Gastroesophageal sphincter (tissue), 4 donors: ENCODE data around the gene NLGN1. TPM values are rescaled to one million over a fixed set of nuclear protein-coding genes. Genes with fewer than 3 reads are reported as not detected.

Experiments used
- ATAC-seq: fragments of 150-250 bp; one replicate; pipeline ENCODE4 v1.9.1; 2016; ENCODE audit warnings: mild to moderate bottlenecking, moderate library complexity
- H3K27ac ChIP-seq, 4 donors: fragments of 200-600 bp; sonication (generic) in 3 of 4; 1 replicate in 3 of 4; 2 replicates in 1 of 4; pipeline ENCODE4 v1.5.1; 2016 to 2019
- H3K27me3 ChIP-seq: fragments of 200-600 bp; sonication (generic); one replicate; pipeline ENCODE4 v1.5.1; 2019
- H3K36me3 ChIP-seq, 2 donors: fragments of 200-600 bp; sonication (generic); one replicate each; pipeline ENCODE4 v1.5.1; 2019; ENCODE audit warnings: control low read depth in 1 of 2
- H3K4me1 ChIP-seq, 3 donors: fragments of 200-600 bp; sonication (generic); 1 replicate in 2 of 3; 2 replicates in 1 of 3; pipeline ENCODE4 v1.5.1; 2016 to 2019; ENCODE audit warnings: control low read depth in 2 of 3
- H3K4me3 ChIP-seq, 2 donors: fragments of 200-600 bp; sonication (generic); one replicate each; pipeline ENCODE4 v1.5.1; 2019; ENCODE audit warnings: mild to moderate bottlenecking in 1 of 2, moderate library complexity in 1 of 2
- H3K9me3 ChIP-seq, 3 donors: fragments of 200-600 bp; sonication (generic); one replicate each; pipeline ENCODE4 v1.5.1; 2017 to 2019; ENCODE audit warnings: control low read depth in 2 of 3
- CTCF ChIP-seq, 4 experiments: fragments of 200-600 bp in 2 of 4; fragments of 450-650 bp in 2 of 4; sonication (generic) in 1 of 4; IDR thresholded peaks; one replicate each; pipeline ENCODE4 v1.5.1; 2017 to 2019; ENCODE audit warnings: antibody characterized with exemption in 4 of 4, mild to moderate bottlenecking in 2 of 4, moderate library complexity in 2 of 4
- EP300 ChIP-seq: sonication (generic); formaldehyde crosslinking; IDR thresholded peaks from one replicate; pipeline ENCODE4 v1.6.1; 2017; ENCODE audit warnings: antibody characterized with exemption, mild to moderate bottlenecking
- POLR2A ChIP-seq, 2 donors: fragments of 450-650 bp; IDR thresholded peaks; one replicate each; pipeline ENCODE4 v1.6.1; 2017; ENCODE audit warnings: antibody characterized with exemption in 2 of 2, mild to moderate bottlenecking in 2 of 2, moderate library complexity in 1 of 2
- POLR2AphosphoS5 ChIP-seq: sonication (generic); formaldehyde crosslinking; IDR thresholded peaks from one replicate; pipeline ENCODE4 v1.6.1; 2017; ENCODE audit warnings: antibody characterized with exemption
- WGBS, 2 donors: methylation state at CpG; one replicate each; pipeline ENCODE4 v1.1.5; 2018; ENCODE audit warnings: low coverage in 1 of 2; 5-methylcytosine and 5-hydroxymethylcytosine counted together
- total RNA-seq, 4 donors: library from RNA; depleted of rRNA; stranded (reverse); fragments of >200 nt; gene quantifications; one replicate each; pipeline ENCODE4 v1.1.0, GENCODE V29; 2016

The NLGN1 gene
- total RNA-seq, 4 donors from 2014 or later = 13.4 to 26.4 (median 24.0) TPM

- Histone ChIP-seq H3K27me3 (no peaks in the 10 kb centered on the region), H3K4me1 (no peaks in the 10 kb centered on the region), H3K27ac (no peak overlapping the region), H3K4me3 (no peak overlapping the region), H3K9me3 (no peaks in the 10 kb centered on the region), H3K36me3 (no peaks in the 10 kb centered on the region)
- WGBS, 2 donors = 80 to 94% methylated on average over 3 of the region's 3 CpGs
- TF ChIP-seq EP300 = no peak
- no peak for TF ChIP-seq CTCF (IDR thresholded peaks at IDR 0.05)
- no peak for TF ChIP-seq POLR2A (IDR thresholded peaks at IDR 0.05)
- TF ChIP-seq POLR2AphosphoS5 = no peak
- no peak for ATAC-seq
Measured at GRCh38 chr3:174268586-174268985, 871.0 kb downstream of the NLGN1 start.

GRCh38 chr3:174270841-174271240 lies 873.3 kb downstream of the NLGN1 start:
- no peaks in the 10 kb centered on the region for H3K27me3 ChIP-seq
- TF ChIP-seq POLR2A (IDR thresholded peaks at IDR 0.05) (no peak), POLR2AphosphoS5 (no peak), EP300 (no peak), CTCF (IDR thresholded peaks at IDR 0.05) (no peak)
- no peaks in the 10 kb centered on the region for H3K4me1 ChIP-seq
- no peaks in the 10 kb centered on the region for H3K9me3 ChIP-seq
- no peak overlapping the region for H3K4me3 ChIP-seq
- no peaks in the 10 kb centered on the region for H3K36me3 ChIP-seq
- ATAC-seq = no peak
- 59 to 68% methylated on average over 2 of the region's 2 CpGs for WGBS, 2 donors
- H3K27ac ChIP-seq = no peak overlapping the region

GRCh38 chr3:174275336-174275735 lies 877.8 kb downstream of the NLGN1 start:
- no peak overlapping the region for H3K4me3 ChIP-seq
- H3K9me3 ChIP-seq = no peaks in the 10 kb centered on the region
- H3K27ac ChIP-seq = no peak overlapping the region
- no peaks in the 10 kb centered on the region for H3K27me3 ChIP-seq
- H3K36me3 ChIP-seq = no peaks in the 10 kb centered on the region
- H3K4me1 ChIP-seq = no peaks in the 10 kb centered on the region
- ATAC-seq = no peak
- no peak for TF ChIP-seq EP300
- no peak for TF ChIP-seq POLR2A (IDR thresholded peaks at IDR 0.05)
- no peak for TF ChIP-seq POLR2AphosphoS5
- TF ChIP-seq CTCF (IDR thresholded peaks at IDR 0.05) = no peak
- WGBS, 2 donors = 83 to 94% methylated on average over 1 to 2 of the region's 2 CpGs

GRCh38 chr3:174276826-174277225 lies 879.3 kb downstream of the NLGN1 start:
- WGBS, 2 donors = 90 to 97% methylated on average over 3 of the region's 3 CpGs
- TF ChIP-seq POLR2A (IDR thresholded peaks at IDR 0.05) (no peak), POLR2AphosphoS5 (no peak), CTCF (IDR thresholded peaks at IDR 0.05) (no peak), EP300 (no peak)
- ATAC-seq = no peak
- H3K9me3 ChIP-seq = no peaks in the 10 kb centered on the region
- no peaks in the 10 kb centered on the region for H3K27me3 ChIP-seq
- H3K4me3 ChIP-seq = no peak overlapping the region
- H3K27ac ChIP-seq = no peak overlapping the region
- H3K36me3 ChIP-seq = peaks cover 0 to 7% of the 10 kb centered on the region in 2 donors
- H3K4me1 ChIP-seq = no peaks in the 10 kb centered on the region

- Histone ChIP-seq H3K4me3 (no peak overlapping the region), H3K27ac (no peak overlapping the region), H3K4me1 (no peaks in the 10 kb centered on the region), H3K9me3 (no peaks in the 10 kb centered on the region), H3K27me3 (no peaks in the 10 kb centered on the region), H3K36me3 (peaks cover 0 to 7% of the 10 kb centered on the region in 2 donors)
- TF ChIP-seq CTCF (IDR thresholded peaks at IDR 0.05) (no peak), POLR2A (IDR thresholded peaks at IDR 0.05) (no peak), POLR2AphosphoS5 (no peak), EP300 (no peak)
- 0% methylated on average over 1 of the region's 1 CpG for WGBS, 2 donors
- no peak for ATAC-seq
Measured at GRCh38 chr3:174278094-174278493, 880.5 kb downstream of the NLGN1 start.
